Measurements from ENCODE around the gene DUSP16. TPM values are rescaled to one million over a fixed set of nuclear protein-coding genes. Genes with fewer than 3 reads are reported as not detected.
"Not testable (repeated sequence)": the region's sequence is repeated elsewhere in the genome, so short reads cannot be mapped to it uniquely, and the experiment has no call there.

Gene DUSP16
- total and polyA plus RNA-seq, 2 experiments from 2014 or later, result 11.7 to 59.4 TPM

DNA sequence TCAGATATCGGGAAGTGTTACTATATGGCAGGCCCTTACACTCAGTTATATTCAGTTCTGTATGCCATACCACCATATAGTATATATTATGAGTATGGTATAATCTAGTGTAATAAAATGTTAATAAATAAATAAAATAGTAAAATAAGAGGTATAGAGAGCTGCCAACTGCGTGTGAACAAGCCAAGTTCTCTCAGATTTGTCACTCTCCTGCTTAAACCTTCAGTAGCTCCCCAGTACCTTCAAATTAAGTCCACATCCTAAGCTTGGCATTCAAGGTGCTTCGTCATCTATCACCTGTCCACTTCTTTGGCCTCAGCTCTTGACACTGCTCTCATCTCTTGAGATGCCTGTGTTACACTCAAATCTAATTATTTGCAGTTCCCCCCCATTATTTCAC lies 36.2 kb upstream of the DUSP16 start:
- H3K36me3 Mint-ChIP-seq (ENCODE audit: low read depth), result no peaks in the 10 kb centered on the region
- no peaks in the 10 kb centered on the region for H3K27me3 ChIP-seq (ENCODE audit: insufficient read depth)
- no peak overlapping the region for H3K4me3 ChIP-seq
- peaks cover 8% of the 10 kb centered on the region for H3K27me3 Mint-ChIP-seq (ENCODE audit: insufficient read depth, low read depth, poor library complexity)
- no peaks in the 10 kb centered on the region for H3F3A ChIP-seq (replicated peaks; ENCODE audit: low read depth)
- DNase-seq (ENCODE audit: low spot score) (no peak), ATAC-seq (no peak)
- no peak overlapping the region for H2AFZ ChIP-seq
- H3K9me2 ChIP-seq (ENCODE audit: insufficient read depth), result no peaks in the 10 kb centered on the region
- TF ChIP-seq, protein P1, sequence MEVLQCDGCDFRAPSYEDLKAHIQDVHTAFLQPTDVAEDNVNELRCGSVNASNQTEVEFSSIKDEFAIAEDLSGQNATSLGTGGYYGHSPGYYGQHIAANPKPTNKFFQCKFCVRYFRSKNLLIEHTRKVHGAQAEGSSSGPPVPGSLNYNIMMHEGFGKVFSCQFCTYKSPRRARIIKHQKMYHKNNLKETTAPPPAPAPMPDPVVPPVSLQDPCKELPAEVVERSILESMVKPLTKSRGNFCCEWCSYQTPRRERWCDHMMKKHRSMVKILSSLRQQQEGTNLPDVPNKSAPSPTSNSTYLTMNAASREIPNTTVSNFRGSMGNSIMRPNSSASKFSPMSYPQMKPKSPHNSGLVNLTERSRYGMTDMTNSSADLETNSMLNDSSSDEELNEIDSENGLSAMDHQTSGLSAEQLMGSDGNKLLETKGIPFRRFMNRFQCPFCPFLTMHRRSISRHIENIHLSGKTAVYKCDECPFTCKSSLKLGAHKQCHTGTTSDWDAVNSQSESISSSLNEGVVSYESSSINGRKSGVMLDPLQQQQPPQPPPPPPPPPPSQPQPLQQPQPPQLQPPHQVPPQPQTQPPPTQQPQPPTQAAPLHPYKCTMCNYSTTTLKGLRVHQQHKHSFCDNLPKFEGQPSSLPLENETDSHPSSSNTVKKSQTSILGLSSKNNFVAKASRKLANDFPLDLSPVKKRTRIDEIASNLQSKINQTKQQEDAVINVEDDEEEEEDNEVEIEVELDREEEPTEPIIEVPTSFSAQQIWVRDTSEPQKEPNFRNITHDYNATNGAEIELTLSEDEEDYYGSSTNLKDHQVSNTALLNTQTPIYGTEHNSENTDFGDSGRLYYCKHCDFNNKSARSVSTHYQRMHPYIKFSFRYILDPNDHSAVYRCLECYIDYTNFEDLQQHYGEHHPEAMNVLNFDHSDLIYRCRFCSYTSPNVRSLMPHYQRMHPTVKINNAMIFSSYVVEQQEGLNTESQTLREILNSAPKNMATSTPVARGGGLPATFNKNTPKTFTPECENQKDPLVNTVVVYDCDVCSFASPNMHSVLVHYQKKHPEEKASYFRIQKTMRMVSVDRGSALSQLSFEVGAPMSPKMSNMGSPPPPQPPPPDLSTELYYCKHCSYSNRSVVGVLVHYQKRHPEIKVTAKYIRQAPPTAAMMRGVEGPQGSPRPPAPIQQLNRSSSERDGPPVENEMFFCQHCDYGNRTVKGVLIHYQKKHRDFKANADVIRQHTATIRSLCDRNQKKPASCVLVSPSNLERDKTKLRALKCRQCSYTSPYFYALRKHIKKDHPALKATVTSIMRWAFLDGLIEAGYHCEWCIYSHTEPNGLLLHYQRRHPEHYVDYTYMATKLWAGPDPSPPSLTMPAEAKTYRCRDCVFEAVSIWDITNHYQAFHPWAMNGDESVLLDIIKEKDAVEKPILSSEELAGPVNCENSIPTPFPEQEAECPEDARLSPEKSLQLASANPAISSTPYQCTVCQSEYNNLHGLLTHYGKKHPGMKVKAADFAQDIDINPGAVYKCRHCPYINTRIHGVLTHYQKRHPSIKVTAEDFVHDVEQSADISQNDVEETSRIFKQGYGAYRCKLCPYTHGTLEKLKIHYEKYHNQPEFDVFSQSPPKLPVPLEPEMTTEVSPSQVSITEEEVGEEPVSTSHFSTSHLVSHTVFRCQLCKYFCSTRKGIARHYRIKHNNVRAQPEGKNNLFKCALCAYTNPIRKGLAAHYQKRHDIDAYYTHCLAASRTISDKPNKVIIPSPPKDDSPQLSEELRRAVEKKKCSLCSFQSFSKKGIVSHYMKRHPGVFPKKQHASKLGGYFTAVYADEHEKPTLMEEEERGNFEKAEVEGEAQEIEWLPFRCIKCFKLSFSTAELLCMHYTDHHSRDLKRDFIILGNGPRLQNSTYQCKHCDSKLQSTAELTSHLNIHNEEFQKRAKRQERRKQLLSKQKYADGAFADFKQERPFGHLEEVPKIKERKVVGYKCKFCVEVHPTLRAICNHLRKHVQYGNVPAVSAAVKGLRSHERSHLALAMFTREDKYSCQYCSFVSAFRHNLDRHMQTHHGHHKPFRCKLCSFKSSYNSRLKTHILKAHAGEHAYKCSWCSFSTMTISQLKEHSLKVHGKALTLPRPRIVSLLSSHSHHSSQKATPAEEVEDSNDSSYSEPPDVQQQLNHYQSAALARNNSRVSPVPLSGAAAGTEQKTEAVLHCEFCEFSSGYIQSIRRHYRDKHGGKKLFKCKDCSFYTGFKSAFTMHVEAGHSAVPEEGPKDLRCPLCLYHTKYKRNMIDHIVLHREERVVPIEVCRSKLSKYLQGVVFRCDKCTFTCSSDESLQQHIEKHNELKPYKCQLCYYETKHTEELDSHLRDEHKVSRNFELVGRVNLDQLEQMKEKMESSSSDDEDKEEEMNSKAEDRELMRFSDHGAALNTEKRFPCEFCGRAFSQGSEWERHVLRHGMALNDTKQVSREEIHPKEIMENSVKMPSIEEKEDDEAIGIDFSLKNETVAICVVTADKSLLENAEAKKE (CRISPR knock-in tag; IDR thresholded peaks at IDR 0.05), result no peak
- TF ChIP-seq NANOG (IDR thresholded peaks at IDR 0.05; ENCODE audit: borderline replicate concordance) (no peak), ZNF114 (CRISPR knock-in tag; IDR thresholded peaks at IDR 0.05) (no peak), POLR2AphosphoS5 (IDR thresholded peaks at IDR 0.05; ENCODE audit: low read depth) (no peak), EZH2 (IDR thresholded peaks at IDR 0.05; ENCODE audit: low read depth, unreplicated experiment) (no peak), CREB1 (CRISPR knock-in tag; IDR thresholded peaks at IDR 0.05; ENCODE audit: low read depth) (no peak), JUNB (IDR thresholded peaks at IDR 0.05; ENCODE audit: unreplicated experiment) (no peak), CTCF (conservative IDR thresholded peaks at IDR 0.05; ENCODE audit: low read depth in 2 of 2) (no peak), ZNF331 (CRISPR knock-in tag; IDR thresholded peaks at IDR 0.05; ENCODE audit: low read depth) (no peak)
- TF ChIP-seq, protein P2, sequence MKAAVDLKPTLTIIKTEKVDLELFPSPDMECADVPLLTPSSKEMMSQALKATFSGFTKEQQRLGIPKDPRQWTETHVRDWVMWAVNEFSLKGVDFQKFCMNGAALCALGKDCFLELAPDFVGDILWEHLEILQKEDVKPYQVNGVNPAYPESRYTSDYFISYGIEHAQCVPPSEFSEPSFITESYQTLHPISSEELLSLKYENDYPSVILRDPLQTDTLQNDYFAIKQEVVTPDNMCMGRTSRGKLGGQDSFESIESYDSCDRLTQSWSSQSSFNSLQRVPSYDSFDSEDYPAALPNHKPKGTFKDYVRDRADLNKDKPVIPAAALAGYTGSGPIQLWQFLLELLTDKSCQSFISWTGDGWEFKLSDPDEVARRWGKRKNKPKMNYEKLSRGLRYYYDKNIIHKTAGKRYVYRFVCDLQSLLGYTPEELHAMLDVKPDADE (IDR thresholded peaks at IDR 0.05), result no peak
- TF ChIP-seq, protein P3, sequence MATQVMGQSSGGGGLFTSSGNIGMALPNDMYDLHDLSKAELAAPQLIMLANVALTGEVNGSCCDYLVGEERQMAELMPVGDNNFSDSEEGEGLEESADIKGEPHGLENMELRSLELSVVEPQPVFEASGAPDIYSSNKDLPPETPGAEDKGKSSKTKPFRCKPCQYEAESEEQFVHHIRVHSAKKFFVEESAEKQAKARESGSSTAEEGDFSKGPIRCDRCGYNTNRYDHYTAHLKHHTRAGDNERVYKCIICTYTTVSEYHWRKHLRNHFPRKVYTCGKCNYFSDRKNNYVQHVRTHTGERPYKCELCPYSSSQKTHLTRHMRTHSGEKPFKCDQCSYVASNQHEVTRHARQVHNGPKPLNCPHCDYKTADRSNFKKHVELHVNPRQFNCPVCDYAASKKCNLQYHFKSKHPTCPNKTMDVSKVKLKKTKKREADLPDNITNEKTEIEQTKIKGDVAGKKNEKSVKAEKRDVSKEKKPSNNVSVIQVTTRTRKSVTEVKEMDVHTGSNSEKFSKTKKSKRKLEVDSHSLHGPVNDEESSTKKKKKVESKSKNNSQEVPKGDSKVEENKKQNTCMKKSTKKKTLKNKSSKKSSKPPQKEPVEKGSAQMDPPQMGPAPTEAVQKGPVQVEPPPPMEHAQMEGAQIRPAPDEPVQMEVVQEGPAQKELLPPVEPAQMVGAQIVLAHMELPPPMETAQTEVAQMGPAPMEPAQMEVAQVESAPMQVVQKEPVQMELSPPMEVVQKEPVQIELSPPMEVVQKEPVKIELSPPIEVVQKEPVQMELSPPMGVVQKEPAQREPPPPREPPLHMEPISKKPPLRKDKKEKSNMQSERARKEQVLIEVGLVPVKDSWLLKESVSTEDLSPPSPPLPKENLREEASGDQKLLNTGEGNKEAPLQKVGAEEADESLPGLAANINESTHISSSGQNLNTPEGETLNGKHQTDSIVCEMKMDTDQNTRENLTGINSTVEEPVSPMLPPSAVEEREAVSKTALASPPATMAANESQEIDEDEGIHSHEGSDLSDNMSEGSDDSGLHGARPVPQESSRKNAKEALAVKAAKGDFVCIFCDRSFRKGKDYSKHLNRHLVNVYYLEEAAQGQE (IDR thresholded peaks at IDR 0.05; ENCODE audit: unreplicated experiment), result no peak
- no peaks in the 10 kb centered on the region; the same call in 2 of the 3 replicates for H3K9me3 Mint-ChIP-seq
- H3K4me2 ChIP-seq, result no peak overlapping the region
- H3K4me1 ChIP-seq (ENCODE audit: insufficient read depth), result 0 out of 2 replicates have a peak, but pooled peaks cover 7% of the 10 kb centered on the region
- H3K79me2 ChIP-seq (replicated peaks; ENCODE audit: insufficient read depth), result no peaks in the 10 kb centered on the region
- no peak overlapping the region for H3K27ac Mint-ChIP-seq
- H3K27ac ChIP-seq (ENCODE audit: low read depth), result no peak overlapping the region
- no peaks in the 10 kb centered on the region for H3K36me3 ChIP-seq (ENCODE audit: insufficient read depth)
- no peaks in the 10 kb centered on the region for H4K20me1 ChIP-seq (replicated peaks; ENCODE audit: insufficient read depth)
- peaks cover 14% of the 10 kb centered on the region for H3K4me1 Mint-ChIP-seq
- H3K4me3 Mint-ChIP-seq, result no peak overlapping the region

DNA sequence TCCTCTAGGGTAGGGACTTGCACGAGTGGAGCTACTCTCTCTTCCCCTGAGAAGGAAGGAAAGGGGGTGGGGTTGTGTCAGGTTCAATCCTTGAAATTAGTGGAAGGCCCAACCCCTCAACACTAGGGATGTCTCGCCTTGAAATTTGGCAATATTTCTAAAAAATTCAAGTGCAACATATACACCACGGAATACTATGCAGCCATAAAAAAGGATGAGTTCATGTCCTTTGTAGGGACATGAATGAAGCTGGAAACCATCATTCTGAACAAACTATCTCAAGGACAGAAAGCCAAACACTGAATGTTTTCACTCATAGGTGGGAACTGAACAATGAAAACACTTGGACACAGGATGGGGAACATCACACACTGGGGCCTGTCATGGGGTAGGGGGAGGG lies 33.9 kb upstream of the DUSP16 start:
- not testable (repeated sequence) for H3K27ac ChIP-seq (ENCODE audit: low read depth); DNase-seq (ENCODE audit: low spot score); H3K4me2 ChIP-seq; H3F3A ChIP-seq (replicated peaks; ENCODE audit: low read depth); H3K4me3 ChIP-seq; H3K27ac Mint-ChIP-seq; H3K4me1 ChIP-seq (ENCODE audit: insufficient read depth); H3K4me3 Mint-ChIP-seq; H4K20me1 ChIP-seq (replicated peaks; ENCODE audit: insufficient read depth); H3K36me3 Mint-ChIP-seq (ENCODE audit: low read depth); H3K36me3 ChIP-seq (ENCODE audit: insufficient read depth); H3K79me2 ChIP-seq (replicated peaks; ENCODE audit: insufficient read depth); H2AFZ ChIP-seq; H3K9me2 ChIP-seq (ENCODE audit: insufficient read depth); H3K27me3 ChIP-seq (ENCODE audit: insufficient read depth); ATAC-seq; H3K9me3 Mint-ChIP-seq; H3K27me3 Mint-ChIP-seq (ENCODE audit: insufficient read depth, low read depth, poor library complexity)
- peaks cover 14% of the 10 kb centered on the region for H3K4me1 Mint-ChIP-seq

All from GM23338 (cell line).